A549 treated with GW870086 at 1 μM for 4 hours (cell line): Measurements from ENCODE around the gene PPP1R13L. TPM values are rescaled to one million over a fixed set of nuclear protein-coding genes. Genes with fewer than 3 reads are reported as not detected.

Source experiments
- total RNA-seq: library from RNA; stranded (reverse); fragments of 200-300 nt; extraction: Qiagen RNA extraction; gene quantifications from 5 replicates; pipeline ENCODE4 v1.2.3, GENCODE V29; 2022; ENCODE audit warnings: low read depth

Gene PPP1R13L
- total RNA-seq, result 36.0 to 42.8 TPM (median 38.5 TPM) in 5 replicates

GRCh38 chr19:45404557-45405434, at the start of gene PPP1R13L:
Gene PPP1R13L, minus strand, starts transcription at chr19:45405069. Its CDS starts 6,751 bp downstream, at chr19:45398318.

GRCh38 chr19:45423589-45424190, 18.8 kb upstream of the PPP1R13L start, which contains the start of gene ERCC1:
Gene ERCC1, minus strand, starts transcription at chr19:45423917. Its CDS starts 543 bp downstream, at chr19:45423374.

GRCh38 chr19:45406226-45407090, 1.6 kb upstream of the PPP1R13L start, which contains the start of gene POLR1G:
Gene POLR1G, plus strand, starts transcription at chr19:45406644. Its CDS starts 53 bp downstream, at chr19:45406697.

GRCh38 chr19:45370410-45371204, 34.3 kb downstream of the PPP1R13L start, which contains the start of gene ERCC2:
Gene ERCC2, minus strand, starts transcription at chr19:45370573. Its CDS starts 33 bp downstream, at chr19:45370540.

GRCh38 chr19:45340232-45340898, 64.5 kb downstream of the PPP1R13L start, which contains the start of gene KLC3:
Gene KLC3, plus strand, starts transcription at chr19:45340750. Its CDS starts 4,792 bp downstream, at chr19:45345542.

Other genes starting within 250 kb of the PPP1R13L start
- gene NKPD1, start 244.1 kb downstream of the PPP1R13L start, total RNA-seq, result 0.17 to 0.34 TPM (median 0.28 TPM) in 5 replicates
- gene TRAPPC6A, start 226.8 kb downstream of the PPP1R13L start, total RNA-seq, result 39.1 to 47.2 TPM (median 42.7 TPM) in 5 replicates
- 14.5 to 19.8 TPM (median 17.6 TPM) in 5 replicates for gene BLOC1S3, start 226.3 kb downstream of the PPP1R13L start, total RNA-seq
- 1.2 to 2.3 TPM (median 1.7 TPM) in 5 replicates for gene EXOC3L2, start 159.7 kb downstream of the PPP1R13L start, total RNA-seq
- gene MARK4, start 153.8 kb downstream of the PPP1R13L start, total RNA-seq, result 6.5 to 9.8 TPM (median 7.1 TPM) in 5 replicates
- 0.10 TPM in 1 of 5 replicates, not detected in the others for gene CKM, start 82.2 kb downstream of the PPP1R13L start, total RNA-seq
- 0.41 to 0.78 TPM (median 0.65 TPM) in 5 replicates for gene KLC3, start 64.3 kb downstream of the PPP1R13L start, total RNA-seq
- gene ERCC2, start 34.5 kb downstream of the PPP1R13L start, total RNA-seq, result 10.7 to 13.6 TPM (median 12.8 TPM) in 5 replicates
- 43.2 to 53.5 TPM (median 49.7 TPM) in 5 replicates for gene POLR1G, start 1.6 kb upstream of the PPP1R13L start, total RNA-seq
- 146 to 178 TPM (median 168 TPM) in 5 replicates for gene ERCC1, start 18.8 kb upstream of the PPP1R13L start, total RNA-seq
- gene FOSB, start 62.9 kb upstream of the PPP1R13L start, total RNA-seq, result 8.6 to 16.5 TPM (median 13.5 TPM) in 5 replicates
- gene RTN2, start 92.0 kb upstream of the PPP1R13L start, total RNA-seq, result 10.7 to 18.4 TPM (median 12.8 TPM) in 5 replicates
- gene PPM1N, start 93.4 kb upstream of the PPP1R13L start, total RNA-seq, result 6.9 to 9.6 TPM (median 8.7 TPM) in 5 replicates
- gene VASP, start 102.4 kb upstream of the PPP1R13L start, total RNA-seq, result 200 to 267 TPM (median 250 TPM) in 5 replicates
- gene OPA3, start 179.7 kb upstream of the PPP1R13L start, total RNA-seq, result 12.7 to 20.1 TPM (median 18.1 TPM) in 5 replicates
- gene GPR4, start 197.1 kb upstream of the PPP1R13L start, total RNA-seq, result 0.14 to 0.34 TPM (median 0.27 TPM) in 5 replicates
- gene EML2, start 234.3 kb upstream of the PPP1R13L start, total RNA-seq, result 17.2 to 24.8 TPM (median 22.8 TPM) in 5 replicates